PC-3 (cell line): Measurements from ENCODE around the gene DDX10. TPM values are rescaled to one million over a fixed set of nuclear protein-coding genes. Genes with fewer than 3 reads are reported as not detected.

Experiments
- ATAC-seq: fragments of 200-7000 bp; cut with Tn5 transposase; 2 replicates; pipeline ENCODE4 v1.9.1; 2020; ENCODE audit warnings: mild to moderate bottlenecking, moderate library complexity
- Bru-seq: library from RNA; stranded (reverse); fragments of 400-500 nt; gene quantifications from one replicate; lab custom pipeline; 2021; lab: Mats Ljungman, UMichigan
- BruChase-seq, 2 experiments: library from RNA; stranded (reverse); fragments of 400-500 nt; gene quantifications; one replicate each; lab custom pipeline; 2021; lab: Mats Ljungman, UMichigan
- BruUV-seq: library from RNA; stranded (reverse); fragments of 400-500 nt; replicated peaks from 2 replicates; lab custom pipeline; 2021; lab: Mats Ljungman, UMichigan
- CTCF ChIA-PET: fragments of 300-600 bp; sonication (Branson Sonifier 250); formaldehyde crosslinking; loops from one replicate; lab custom pipeline; 2022; ENCODE audit warnings: antibody characterized with exemption; lab: Charles Lee
- POLR2A ChIA-PET: fragments of 300-600 bp; sonication (Branson Sonifier 250); formaldehyde crosslinking; loops from one replicate; lab custom pipeline; 2022; ENCODE audit warnings: antibody characterized with exemption; ENCODE audit not compliant: unreplicated experiment; lab: Charles Lee
- DNase-seq: peaks from one replicate; pipeline ENCODE4 v3.0.0-alpha.2; 2015
- H2AFZ ChIP-seq: fragments of 300-600 bp; sonication (generic); 2 replicates; pipeline ENCODE4 v1.6.0; 2016; ENCODE audit warnings: antibody characterized with exemption, low read length
- H3F3A ChIP-seq: fragments of 300-600 bp; sonication (generic); one replicate; pipeline ENCODE4 v1.6.0; 2017; ENCODE audit warnings: antibody characterized with exemption, low read length, control low read depth, mild to moderate bottlenecking; ENCODE audit not compliant: unreplicated experiment
- H3K27ac ChIP-seq: fragments of 300-600 bp; sonication (generic); 2 replicates; pipeline ENCODE4 v1.5.1; 2016; ENCODE audit warnings: mild to moderate bottlenecking, low read length
- H3K27me3 ChIP-seq: fragments of 300-600 bp; sonication (generic); 2 replicates; pipeline ENCODE4 v1.6.1; 2016; ENCODE audit warnings: low read length, mixed read lengths
- H3K36me3 ChIP-seq: fragments of 300-600 bp; sonication (generic); 2 replicates; pipeline ENCODE4 v1.6.1; 2016; ENCODE audit warnings: low read depth, mixed run types, low read length, mixed read lengths
- H3K4me1 ChIP-seq: fragments of 300-600 bp; sonication (generic); 2 replicates; pipeline ENCODE4 v1.5.1; 2016; ENCODE audit warnings: low read length; ENCODE audit not compliant: insufficient read depth
- H3K4me2 ChIP-seq: fragments of 300-600 bp; sonication (generic); 2 replicates; pipeline ENCODE4 v1.6.0; 2016; ENCODE audit warnings: low read length
- H3K4me3 ChIP-seq: fragments of 300-600 bp; sonication (generic); 2 replicates; pipeline ENCODE4 v1.5.1; 2016; ENCODE audit warnings: mild to moderate bottlenecking, low read length, mixed read lengths
- H3K79me2 ChIP-seq: fragments of 300-600 bp; sonication (generic); 2 replicates; pipeline ENCODE4 v1.6.1; 2017; ENCODE audit warnings: low read length, mixed read lengths
- H3K9ac ChIP-seq: fragments of 300-600 bp; sonication (generic); 2 replicates; pipeline ENCODE4 v1.6.0; 2016; ENCODE audit warnings: mild to moderate bottlenecking, low read length
- H3K9me2 ChIP-seq: fragments of 300-600 bp; sonication (generic); replicated peaks from 2 replicates; pipeline ENCODE4 v1.6.1; 2016; ENCODE audit warnings: mixed run types, low read length, mixed read lengths
- H3K9me3 ChIP-seq: fragments of 300-600 bp; sonication (generic); 2 replicates; pipeline ENCODE4 v1.6.1; 2016; ENCODE audit warnings: low read length, mixed read lengths
- H4K20me1 ChIP-seq: fragments of 300-600 bp; sonication (generic); 2 replicates; pipeline ENCODE4 v1.6.1; 2016; ENCODE audit warnings: low read length, mixed read lengths
- EZH2 ChIP-seq: fragments of 300-600 bp; sonication (generic); IDR thresholded peaks from one replicate; pipeline ENCODE4 v1.6.1; 2017; ENCODE audit warnings: antibody characterized with exemption, mild to moderate bottlenecking, low read length; ENCODE audit not compliant: unreplicated experiment
- intact Hi-C: fragments of 100-400 bp; cut with micrococcal nuclease; formaldehyde crosslinking; loops from 2 replicates; pipeline ENCODE4 v1.9.0; 2023
- long read RNA-seq: library from polyadenylated mRNA; unstranded; transcript quantifications from one replicate; pipeline ENCODE4 v2.0.0, GENCODE V29; 2021; ENCODE audit not compliant: unreplicated experiment
- total RNA-seq: library from RNA; depleted of rRNA; stranded (reverse); fragments of >200 nt; gene quantifications from 2 replicates; pipeline ENCODE4 v1.2.3, GENCODE V29; 2014; rRNA removed
- TF ChIP-seq, protein P1 (sequence below): fragments of 300-600 bp; sonication (generic); conservative IDR thresholded peaks from 2 replicates; pipeline ENCODE4 v1.5.1; 2017; ENCODE audit warnings: antibody characterized with exemption, low read depth, mild to moderate bottlenecking, low read length

The DDX10 gene
- total RNA-seq (55.2 and 73.0 TPM in 2 replicates), Bru-seq, nascent RNA (percentile 85 among the genes with signal in this experiment), BruChase-seq, experiment 1, labeled RNA remaining after a 6-hour chase (percentile 64 among the genes with signal in this experiment), BruChase-seq, experiment 2, labeled RNA remaining after a 2-hour chase (percentile 67 among the genes with signal in this experiment)
- long read RNA-seq, transcript DDX10-201 (18 exons, 3,264 nt): major isoform, 52 of 100 reads
- long read RNA-seq, partial matches to known transcripts: 39 of 100 reads
- long read RNA-seq, other reads (novel, unspliced or antisense): 6 of 100 reads

DNA sequence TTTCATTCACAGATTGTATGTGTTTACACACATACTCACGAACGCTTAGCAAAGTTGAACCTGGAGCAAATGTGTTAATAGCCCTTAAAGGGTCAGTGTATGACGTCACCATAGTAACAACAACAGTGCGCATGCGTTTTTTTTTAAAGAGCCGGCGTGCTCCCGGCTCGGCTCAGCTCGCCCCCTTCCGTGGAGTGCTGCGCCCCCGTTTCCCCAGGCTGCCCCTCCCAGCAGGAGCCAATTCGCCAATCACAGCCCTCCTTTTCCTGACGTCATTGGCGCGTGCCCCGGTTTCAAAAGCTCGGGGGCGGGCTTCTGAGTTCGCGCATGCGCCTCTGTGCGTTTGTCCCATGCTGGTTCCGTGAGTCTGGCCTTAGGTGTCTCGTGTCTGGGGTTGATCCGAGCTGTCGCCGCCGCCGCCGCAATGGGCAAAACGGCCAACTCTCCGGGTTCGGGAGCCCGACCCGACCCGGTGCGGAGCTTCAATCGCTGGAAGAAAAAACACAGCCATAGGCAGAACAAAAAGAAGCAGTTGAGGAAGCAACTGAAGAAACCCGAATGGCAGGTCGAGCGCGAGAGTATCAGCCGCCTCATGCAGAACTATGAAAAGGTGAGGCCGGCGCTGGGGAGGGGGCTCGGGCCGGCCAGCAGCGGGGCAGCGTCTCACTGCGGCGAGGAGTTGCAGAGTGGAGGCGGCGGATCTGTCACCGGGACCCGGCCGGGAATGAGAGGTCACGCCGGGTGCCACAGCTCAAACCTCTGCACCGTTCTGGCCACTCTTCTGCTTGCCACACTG lies at the start of gene DDX10:
TSS of gene DDX10 (plus strand) at position 340 of the 796 bp plus-strand sequence. CDS start at position 425, 85 bp downstream.
- Histone ChIP-seq H3K36me3 (peaks cover 7% of the 10 kb centered on the region; the same call in 1 of the 2 replicates), H3K27me3 (no peaks in the 10 kb centered on the region), H3K9ac (peak within 1 kb of the TSS; percentile 93), H2AFZ (peak within 1 kb of the TSS; percentile 99), H3K4me3 (peak within 1 kb of the TSS; percentile 83), H3K79me2 (peaks cover 51% of the 10 kb centered on the region), H3K9me2 (no peaks in the 10 kb centered on the region), H4K20me1 (peaks cover 8% of the 10 kb centered on the region; the same call in 1 of the 2 replicates), H3F3A (no peaks in the 10 kb centered on the region), H3K9me3 (no peaks in the 10 kb centered on the region), H3K4me2 (peak within 1 kb of the TSS; percentile 87), H3K4me1 (peaks cover 29% of the 10 kb centered on the region), H3K27ac (peak within 1 kb of the TSS; percentile 24)
- ATAC-seq (peak; percentile 95), DNase-seq (peak; percentile 99)
- BruUV-seq: TSS peak; percentile 68
- intact Hi-C loops: no loop called here
- CTCF ChIA-PET: interaction anchor here (0.6 kb wide), 1 partner anchor 69 kb away, joined by 3 read pairs; no protein-coding TSS in a partner anchor
- TF ChIP-seq EZH2: no peak
- TF ChIP-seq, protein P1, sequence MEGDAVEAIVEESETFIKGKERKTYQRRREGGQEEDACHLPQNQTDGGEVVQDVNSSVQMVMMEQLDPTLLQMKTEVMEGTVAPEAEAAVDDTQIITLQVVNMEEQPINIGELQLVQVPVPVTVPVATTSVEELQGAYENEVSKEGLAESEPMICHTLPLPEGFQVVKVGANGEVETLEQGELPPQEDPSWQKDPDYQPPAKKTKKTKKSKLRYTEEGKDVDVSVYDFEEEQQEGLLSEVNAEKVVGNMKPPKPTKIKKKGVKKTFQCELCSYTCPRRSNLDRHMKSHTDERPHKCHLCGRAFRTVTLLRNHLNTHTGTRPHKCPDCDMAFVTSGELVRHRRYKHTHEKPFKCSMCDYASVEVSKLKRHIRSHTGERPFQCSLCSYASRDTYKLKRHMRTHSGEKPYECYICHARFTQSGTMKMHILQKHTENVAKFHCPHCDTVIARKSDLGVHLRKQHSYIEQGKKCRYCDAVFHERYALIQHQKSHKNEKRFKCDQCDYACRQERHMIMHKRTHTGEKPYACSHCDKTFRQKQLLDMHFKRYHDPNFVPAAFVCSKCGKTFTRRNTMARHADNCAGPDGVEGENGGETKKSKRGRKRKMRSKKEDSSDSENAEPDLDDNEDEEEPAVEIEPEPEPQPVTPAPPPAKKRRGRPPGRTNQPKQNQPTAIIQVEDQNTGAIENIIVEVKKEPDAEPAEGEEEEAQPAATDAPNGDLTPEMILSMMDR: peak; percentile 28; the same call in 1 of the 2 replicates
- POLR2A ChIA-PET: interaction anchor here (0.5 to 1.0 kb wide), 6 partner anchors 29 to 1275 kb away, joined by 3 to 7 read pairs (median 4); no protein-coding TSS in a partner anchor

DNA sequence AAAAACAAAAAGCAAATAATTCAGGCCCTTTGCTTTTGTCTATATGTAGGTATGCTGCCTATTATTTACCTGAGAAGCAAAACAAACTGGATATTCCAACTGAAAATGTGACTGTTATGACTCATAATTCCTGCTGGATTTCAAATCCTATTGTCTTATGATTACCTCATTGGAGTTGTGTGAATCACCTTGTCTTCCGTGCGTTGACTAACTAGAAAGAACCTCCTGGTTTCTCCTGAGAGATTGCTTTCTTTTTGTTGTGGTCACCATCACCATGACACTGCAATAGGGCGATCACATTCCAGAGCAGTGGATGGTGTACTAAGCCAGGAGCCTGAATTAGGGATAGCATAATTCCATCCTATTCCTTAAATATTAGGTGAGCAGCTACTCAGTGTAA lies 48.3 kb upstream of the DDX10 start:
- no peaks in the 10 kb centered on the region for H3K79me2 ChIP-seq
- CTCF ChIA-PET: no interaction called here
- H3K9me2 ChIP-seq: no peaks in the 10 kb centered on the region
- H3K36me3 ChIP-seq: no peaks in the 10 kb centered on the region
- peak; percentile 99 for DNase-seq
- BruUV-seq: no TSS peak
- no peaks in the 10 kb centered on the region for H3K9me3 ChIP-seq
- H3K4me1 ChIP-seq: peaks cover 60% of the 10 kb centered on the region
- peak overlapping the region; percentile 88 for H3K27ac ChIP-seq
- H3F3A ChIP-seq: peaks cover 4% of the 10 kb centered on the region
- TF ChIP-seq, protein P1: no peak
- no peak overlapping the region for H2AFZ ChIP-seq
- peak overlapping the region; percentile 60 for H3K9ac ChIP-seq
- POLR2A ChIA-PET: no interaction called here
- H3K4me2 ChIP-seq: peak overlapping the region; percentile 58
- peak; percentile 87 for ATAC-seq
- intact Hi-C loops: loop anchor here (1.0 kb wide), 1 partner anchor 10 kb away; no protein-coding TSS in a partner anchor
- H3K4me3 ChIP-seq: no peak overlapping the region
- H4K20me1 ChIP-seq: no peaks in the 10 kb centered on the region
- no peaks in the 10 kb centered on the region for H3K27me3 ChIP-seq
